HG02943 (cell line): Measurements from ENCODE around the gene SCAANT1.

Experiments used
- ATAC-seq: cut with Tn5 transposase; IDR thresholded peaks from one replicate; pipeline ENCODE4 v1.9.1; 2021; ENCODE audit warnings: mild to moderate bottlenecking, low read depth, moderate library complexity; ENCODE audit not compliant: unreplicated experiment

The SCAANT1 gene

GRCh38 chr3:63934041-63934866, 22.1 kb upstream of the SCAANT1 start:
- no peak for ATAC-seq

DNA sequence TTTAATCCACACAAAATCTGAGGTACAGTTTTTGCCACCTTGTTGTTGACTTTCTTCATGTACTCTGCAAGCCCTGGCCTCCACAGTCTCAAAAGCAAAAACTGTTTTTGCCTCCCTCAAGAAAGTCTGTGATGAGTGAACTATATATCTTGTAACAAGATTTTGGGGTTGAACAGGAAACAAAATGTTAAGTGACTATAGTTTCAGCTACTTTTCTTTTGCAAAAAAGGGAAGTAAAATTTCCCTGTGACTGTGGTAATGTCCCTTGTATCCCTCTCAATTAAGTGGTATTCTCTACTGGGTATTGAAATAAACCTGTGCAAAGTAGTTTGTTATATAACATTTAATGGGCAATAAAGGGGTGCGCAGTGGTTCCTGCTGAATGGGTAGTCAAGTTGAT, 21.3 kb upstream of the SCAANT1 start:
- ATAC-seq: peak; percentile 53

- no peak for ATAC-seq
Measured at GRCh38 chr3:63932509-63933212, 20.5 kb upstream of the SCAANT1 start.

DNA sequence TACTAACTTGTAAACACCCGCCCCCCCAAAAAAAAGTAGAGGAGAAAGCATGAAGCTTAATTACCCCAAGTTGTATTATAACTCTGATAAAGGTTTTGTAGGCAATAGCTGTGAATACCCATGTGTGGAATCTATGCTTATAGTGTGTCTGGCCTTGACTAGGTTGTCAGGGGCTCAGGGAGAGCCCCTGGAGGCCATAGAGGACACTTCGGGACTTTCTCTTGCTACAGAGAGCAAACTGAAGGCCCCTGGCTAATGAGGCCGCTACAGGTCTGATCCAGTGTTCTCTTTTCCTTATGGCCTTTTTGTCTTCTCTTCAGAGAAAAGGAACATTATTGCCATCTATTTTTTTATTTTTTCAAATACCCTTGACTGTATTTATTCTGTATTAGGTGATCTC, 19.1 kb upstream of the SCAANT1 start:
- no peak for ATAC-seq

GRCh38 chr3:63927422-63928280, 15.5 kb upstream of the SCAANT1 start:
- no peak for ATAC-seq

- no peak for ATAC-seq
Measured at GRCh38 chr3:63926309-63926708, 14.1 kb upstream of the SCAANT1 start.

GRCh38 chr3:63922491-63923199, 10.5 kb upstream of the SCAANT1 start:
- no peak for ATAC-seq

DNA sequence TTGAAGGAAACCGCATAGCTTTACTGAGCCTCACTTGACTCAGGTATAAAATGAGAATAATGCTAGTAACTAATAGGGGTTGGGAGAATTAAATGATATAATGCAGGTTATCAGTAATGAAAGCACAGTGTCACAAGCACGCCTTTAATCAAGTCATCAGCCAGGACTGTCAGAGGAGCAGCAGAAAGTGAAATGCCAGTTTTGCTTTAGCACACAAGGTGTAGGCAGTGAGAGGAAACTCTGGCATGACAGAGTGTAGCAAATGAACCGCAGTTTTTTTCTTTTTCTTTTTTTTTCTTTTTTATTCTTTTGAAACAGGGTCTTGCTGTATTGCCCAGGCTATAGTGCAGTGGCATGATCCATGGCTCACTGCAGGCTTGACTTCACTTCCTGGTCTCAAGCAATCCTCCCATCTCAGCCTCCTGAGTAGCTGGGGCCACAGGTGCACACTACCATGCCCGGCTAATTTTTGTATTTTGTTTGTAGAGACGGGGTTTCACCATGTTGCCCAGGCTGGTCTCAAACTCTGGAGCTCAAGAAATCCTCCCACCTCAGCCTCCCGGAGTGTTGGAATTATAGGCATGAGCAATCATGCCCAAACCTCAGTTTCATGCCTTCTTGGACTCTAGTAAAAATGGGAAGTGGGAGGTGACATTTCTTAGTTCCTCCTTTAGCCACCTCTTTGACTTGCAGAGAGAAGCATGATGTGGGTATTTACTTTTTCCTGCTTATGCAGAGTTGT, 9.7 kb upstream of the SCAANT1 start:
- ATAC-seq: peak; percentile 66

DNA sequence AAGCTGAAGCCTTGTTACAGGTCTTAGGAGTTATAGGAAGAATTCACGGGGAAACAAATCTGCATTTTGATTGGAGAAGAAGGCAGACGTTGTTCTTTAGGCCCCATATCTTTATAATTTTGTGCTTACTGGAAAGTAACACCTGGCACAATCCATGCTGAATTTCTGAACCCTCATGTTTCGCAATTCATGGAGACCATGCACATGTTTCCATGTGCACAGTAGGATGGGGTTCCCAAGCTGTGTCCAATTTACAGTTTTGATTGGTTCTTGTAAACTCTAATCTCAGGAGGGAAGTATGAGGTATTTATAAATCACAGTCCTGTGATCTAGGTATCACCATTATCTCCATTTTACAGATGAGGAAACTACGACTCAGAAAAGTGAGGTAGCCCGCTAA, 7.8 kb upstream of the SCAANT1 start:
- ATAC-seq: no peak

DNA sequence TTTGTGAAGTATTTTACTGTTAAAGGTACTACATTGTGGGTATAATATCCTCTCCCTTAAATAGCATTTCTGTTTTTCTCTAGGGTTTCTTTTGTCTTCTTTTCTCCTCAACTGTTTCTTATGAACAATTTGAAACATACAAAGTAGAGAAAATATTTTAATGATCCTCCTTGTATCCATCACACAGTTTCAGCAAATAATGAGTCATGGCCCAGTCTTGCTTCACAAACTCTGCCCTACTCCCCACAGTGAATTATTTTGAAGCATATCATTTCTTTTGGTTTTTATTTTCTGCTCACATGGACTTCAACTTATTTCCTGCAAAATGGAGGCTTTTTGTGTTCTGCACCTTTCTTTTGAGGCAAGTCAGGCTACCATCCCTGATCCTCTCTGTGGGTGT, 6.1 kb upstream of the SCAANT1 start:
- no peak for ATAC-seq

GRCh38 chr3:63914312-63914711, 2.1 kb upstream of the SCAANT1 start:
- ATAC-seq: no peak

DNA sequence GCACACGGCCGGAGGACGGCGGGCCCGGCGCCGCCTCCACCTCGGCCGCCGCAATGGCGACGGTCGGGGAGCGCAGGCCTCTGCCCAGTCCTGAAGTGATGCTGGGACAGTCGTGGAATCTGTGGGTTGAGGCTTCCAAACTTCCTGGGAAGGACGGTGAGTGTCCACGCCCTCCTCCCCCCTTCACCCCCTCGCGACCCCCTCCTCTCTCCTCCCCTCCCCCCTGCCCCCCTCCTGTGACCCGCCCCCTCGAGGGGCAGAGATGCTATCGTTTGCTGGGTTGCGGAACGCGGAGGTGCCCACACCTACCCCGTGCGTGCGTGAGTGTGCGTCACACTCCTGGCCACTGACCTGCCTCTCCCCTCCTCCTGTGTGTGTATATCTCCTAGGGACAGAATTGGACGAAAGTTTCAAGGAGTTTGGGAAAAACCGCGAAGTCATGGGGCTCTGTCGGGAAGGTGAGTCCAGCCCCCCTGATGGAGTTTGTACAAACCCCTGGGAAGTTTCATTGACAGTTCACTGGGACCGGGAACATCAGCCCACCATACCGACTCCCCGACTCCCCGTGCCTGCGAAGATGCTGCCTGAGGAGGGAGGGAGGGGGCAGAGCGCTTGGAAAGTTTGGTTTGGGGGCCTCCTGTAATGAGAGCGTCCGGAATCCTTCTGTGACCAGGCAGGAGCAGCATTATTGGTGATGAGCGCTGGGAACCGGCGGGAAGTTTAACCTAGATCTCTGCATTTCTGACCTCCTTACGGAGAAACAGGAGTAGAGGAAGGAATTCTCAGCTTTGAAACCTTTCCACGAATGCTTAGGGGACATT, 795 bp upstream of the SCAANT1 start:
- peak; percentile 22 for ATAC-seq

GRCh38 chr3:63911509-63911872, 692 bp downstream of the SCAANT1 start:
- ATAC-seq: no peak

DNA sequence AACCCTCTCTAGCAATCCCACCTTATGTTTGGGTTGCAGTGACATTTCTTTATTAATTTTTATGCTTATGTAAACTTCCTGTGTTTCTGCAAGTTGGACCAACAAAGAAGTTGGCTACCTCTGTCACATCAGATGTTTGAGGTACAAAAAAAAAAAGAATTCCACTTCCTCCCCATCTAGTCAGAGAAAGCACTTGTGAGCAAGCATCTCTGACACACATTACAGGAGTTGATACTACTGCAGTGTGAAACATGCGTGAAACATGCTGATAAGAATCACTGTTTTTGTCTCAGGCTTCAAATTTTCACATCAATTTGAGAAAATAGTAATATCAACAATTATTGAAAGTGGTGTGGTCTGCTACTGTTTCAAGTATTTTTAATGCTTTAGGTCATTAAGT, 1.3 kb downstream of the SCAANT1 start:
- ATAC-seq: no peak

GRCh38 chr3:63910001-63910400, 2.2 kb downstream of the SCAANT1 start:
- no peak for ATAC-seq

- no peak for ATAC-seq
Measured at GRCh38 chr3:63909431-63909830, 2.8 kb downstream of the SCAANT1 start.

GRCh38 chr3:63908776-63909175, 3.4 kb downstream of the SCAANT1 start:
- ATAC-seq: no peak

- no peak for ATAC-seq
Measured at GRCh38 chr3:63908081-63908736, 4.0 kb downstream of the SCAANT1 start.
